ENCODE results near the gene NIPA2.

The NIPA2 gene

DNA sequence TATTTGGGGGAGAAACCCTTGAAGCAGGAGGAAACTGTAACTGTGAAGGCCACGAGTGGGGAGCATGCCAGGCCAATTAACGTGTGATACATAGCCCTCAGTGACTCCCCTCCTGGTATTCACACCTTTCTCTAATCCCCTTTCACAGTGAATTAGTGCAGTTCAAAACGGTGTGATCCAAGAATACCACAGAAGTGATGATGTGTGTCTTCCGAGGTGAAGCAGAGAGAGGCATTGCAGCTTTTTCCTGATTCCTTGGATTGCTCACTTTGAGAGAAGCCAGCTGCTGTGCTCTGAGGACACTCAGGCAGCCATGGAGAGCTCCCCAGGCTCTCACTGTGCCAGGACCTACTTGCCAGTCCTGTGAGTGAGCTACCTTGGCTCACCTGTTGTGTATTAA is 17.3 kb downstream of the NIPA2 start:
- H3K4me3 ChIP-seq (ENCODE audit: control insufficient read depth, low read depth, low read length), result no peak overlapping the region
- TF ChIP-seq, protein P1, sequence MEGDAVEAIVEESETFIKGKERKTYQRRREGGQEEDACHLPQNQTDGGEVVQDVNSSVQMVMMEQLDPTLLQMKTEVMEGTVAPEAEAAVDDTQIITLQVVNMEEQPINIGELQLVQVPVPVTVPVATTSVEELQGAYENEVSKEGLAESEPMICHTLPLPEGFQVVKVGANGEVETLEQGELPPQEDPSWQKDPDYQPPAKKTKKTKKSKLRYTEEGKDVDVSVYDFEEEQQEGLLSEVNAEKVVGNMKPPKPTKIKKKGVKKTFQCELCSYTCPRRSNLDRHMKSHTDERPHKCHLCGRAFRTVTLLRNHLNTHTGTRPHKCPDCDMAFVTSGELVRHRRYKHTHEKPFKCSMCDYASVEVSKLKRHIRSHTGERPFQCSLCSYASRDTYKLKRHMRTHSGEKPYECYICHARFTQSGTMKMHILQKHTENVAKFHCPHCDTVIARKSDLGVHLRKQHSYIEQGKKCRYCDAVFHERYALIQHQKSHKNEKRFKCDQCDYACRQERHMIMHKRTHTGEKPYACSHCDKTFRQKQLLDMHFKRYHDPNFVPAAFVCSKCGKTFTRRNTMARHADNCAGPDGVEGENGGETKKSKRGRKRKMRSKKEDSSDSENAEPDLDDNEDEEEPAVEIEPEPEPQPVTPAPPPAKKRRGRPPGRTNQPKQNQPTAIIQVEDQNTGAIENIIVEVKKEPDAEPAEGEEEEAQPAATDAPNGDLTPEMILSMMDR (conservative IDR thresholded peaks at IDR 0.05; ENCODE audit: control insufficient read depth, insufficient read depth, low read depth, low read length), result no peak
- no peak for DNase-seq (ENCODE audit: low read depth)

DNA sequence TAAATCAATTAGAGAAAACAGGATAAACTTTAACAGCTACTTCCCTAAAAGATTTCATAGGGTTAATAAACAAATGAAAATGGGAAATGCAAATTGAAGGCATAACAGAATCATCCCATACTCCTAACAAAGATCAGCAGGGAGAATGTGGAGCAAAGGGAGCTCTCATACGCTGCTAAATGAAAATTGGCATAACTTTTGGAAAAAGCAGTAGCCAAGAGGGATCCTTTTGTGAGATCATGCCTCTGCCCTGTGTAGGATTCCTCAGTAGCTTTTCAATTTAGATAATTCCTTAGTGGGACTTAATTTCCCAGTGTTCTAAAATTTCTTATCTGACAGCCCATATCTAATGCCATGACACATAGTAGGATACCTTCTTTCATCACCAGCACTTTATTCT is 18.2 kb downstream of the NIPA2 start:
- no peak for DNase-seq (ENCODE audit: low read depth)
- TF ChIP-seq, protein P1 (conservative IDR thresholded peaks at IDR 0.05; ENCODE audit: control insufficient read depth, insufficient read depth, low read depth, low read length), result no peak
- H3K4me3 ChIP-seq (ENCODE audit: control insufficient read depth, low read depth, low read length), result no peak overlapping the region

DNA sequence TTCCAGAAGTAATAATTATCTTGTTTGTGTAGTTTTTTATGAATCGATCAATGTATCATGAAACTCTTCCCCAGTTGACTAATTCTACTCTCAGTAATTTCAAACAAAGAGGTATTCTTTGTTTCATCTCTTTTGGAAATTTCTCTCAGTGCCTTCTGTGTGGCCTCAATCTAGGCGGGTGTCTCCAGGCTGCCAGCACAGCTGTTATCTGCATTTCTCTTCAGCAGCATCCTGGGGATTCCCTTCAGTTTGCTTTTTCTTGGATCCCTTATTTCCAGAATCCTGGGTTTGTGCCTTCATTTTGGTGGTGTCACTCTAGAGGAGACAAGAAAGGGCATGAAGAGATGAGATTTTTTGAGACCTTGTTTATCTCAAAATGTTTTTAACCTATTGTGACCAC is 22.7 kb downstream of the NIPA2 start:
- no peak overlapping the region for H3K4me3 ChIP-seq (ENCODE audit: control insufficient read depth, low read depth, low read length)
- TF ChIP-seq, protein P1 (conservative IDR thresholded peaks at IDR 0.05; ENCODE audit: control insufficient read depth, insufficient read depth, low read depth, low read length), result no peak
- DNase-seq (ENCODE audit: low read depth), result no peak

DNA sequence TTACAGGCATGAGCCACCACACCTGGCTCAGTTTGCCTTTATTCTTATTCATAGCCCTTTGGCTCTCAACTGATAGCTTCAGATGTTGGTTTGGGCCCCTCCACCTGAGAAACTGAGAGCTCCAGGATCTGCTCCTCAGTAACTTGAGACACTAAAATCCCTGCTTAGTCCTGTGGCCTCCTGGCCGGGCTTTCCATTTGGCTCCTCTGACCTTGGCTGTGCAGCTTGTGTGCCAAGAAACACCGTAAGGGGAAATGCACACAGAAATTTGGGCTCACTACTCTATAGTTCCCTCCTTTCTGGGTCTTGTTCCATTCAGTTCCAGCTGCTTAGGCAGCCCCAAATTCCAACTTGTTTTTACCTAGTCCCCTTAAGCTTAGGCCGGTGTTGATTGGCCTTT is 24.9 kb downstream of the NIPA2 start:
- TF ChIP-seq, protein P1 (conservative IDR thresholded peaks at IDR 0.05; ENCODE audit: control insufficient read depth, insufficient read depth, low read depth, low read length), result no peak
- DNase-seq (ENCODE audit: low read depth), result no peak
- H3K4me3 ChIP-seq (ENCODE audit: control insufficient read depth, low read depth, low read length), result no peak overlapping the region

DNA sequence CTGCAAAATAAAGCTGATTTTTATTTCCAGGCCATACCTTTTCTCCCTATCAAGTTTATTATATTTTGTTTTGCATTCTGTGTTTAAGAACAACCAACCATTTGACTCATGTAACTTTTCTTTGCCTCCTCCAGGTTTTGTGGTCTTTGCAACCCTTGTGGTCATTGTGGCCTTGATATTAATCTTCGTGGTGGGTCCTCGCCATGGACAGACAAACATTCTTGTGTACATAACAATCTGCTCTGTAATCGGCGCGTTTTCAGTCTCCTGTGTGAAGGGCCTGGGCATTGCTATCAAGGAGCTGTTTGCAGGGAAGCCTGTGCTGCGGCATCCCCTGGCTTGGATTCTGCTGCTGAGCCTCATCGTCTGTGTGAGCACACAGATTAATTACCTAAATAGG is 27.6 kb downstream of the NIPA2 start:
- TF ChIP-seq, protein P1 (conservative IDR thresholded peaks at IDR 0.05; ENCODE audit: control insufficient read depth, insufficient read depth, low read depth, low read length), result no peak
- H3K4me3 ChIP-seq (ENCODE audit: control insufficient read depth, low read depth, low read length), result no peak overlapping the region
- DNase-seq (ENCODE audit: low read depth), result no peak

DNA sequence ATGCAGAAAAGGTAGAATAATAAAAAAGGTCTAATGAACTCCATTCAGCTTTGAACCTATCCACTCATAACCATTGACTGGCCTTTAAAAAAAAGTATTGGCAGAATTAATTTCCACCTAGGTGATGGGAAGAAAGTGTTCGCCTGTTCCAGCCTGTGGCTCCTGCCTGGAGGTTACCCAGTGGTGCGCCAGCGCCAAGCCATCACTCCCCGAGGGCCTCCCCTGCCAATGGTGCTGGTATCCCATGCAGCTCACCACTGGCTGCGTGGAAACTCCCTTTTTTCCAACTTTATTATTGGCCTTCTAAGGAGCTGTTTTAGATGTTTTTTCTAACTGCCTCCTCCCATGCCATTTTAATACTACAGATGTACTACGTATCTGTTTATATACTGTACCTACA is 29.4 kb downstream of the NIPA2 start:
- no peak overlapping the region for H3K4me3 ChIP-seq (ENCODE audit: control insufficient read depth, low read depth, low read length)
- no peak for DNase-seq (ENCODE audit: low read depth)
- TF ChIP-seq, protein P1 (conservative IDR thresholded peaks at IDR 0.05; ENCODE audit: control insufficient read depth, insufficient read depth, low read depth, low read length), result no peak

DNA sequence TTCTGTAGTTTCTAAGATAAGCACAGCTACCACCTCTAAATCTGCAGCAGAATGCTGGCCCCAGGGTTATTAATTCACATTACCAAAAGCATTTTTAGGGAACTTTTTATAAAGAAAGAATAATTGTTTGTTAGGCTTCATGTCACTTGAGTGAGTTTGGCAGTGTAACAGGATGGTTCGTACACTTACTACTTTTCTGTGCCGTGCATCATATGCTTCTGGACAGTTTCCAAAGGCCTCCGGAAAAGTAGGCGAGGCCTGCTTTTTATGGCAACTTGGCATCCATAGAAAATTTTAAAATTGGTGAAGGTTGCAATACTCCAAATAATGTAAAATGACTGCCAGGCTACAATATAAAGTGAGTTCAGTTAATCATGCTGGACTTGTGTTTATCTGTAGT is 30.0 kb downstream of the NIPA2 start:
- no peak for DNase-seq (ENCODE audit: low read depth)
- TF ChIP-seq, protein P1 (conservative IDR thresholded peaks at IDR 0.05; ENCODE audit: control insufficient read depth, insufficient read depth, low read depth, low read length), result no peak
- H3K4me3 ChIP-seq (ENCODE audit: control insufficient read depth, low read depth, low read length), result no peak overlapping the region

Measured in fibroblast of mammary gland (primary cell).